AG10803 (cell line): ENCODE measurements around the gene NTN1.

Experiments used
- DNase-seq: peaks from one replicate; pipeline ENCODE4 v3.0.0; 2010; ENCODE audit warnings: low read depth
- H3K4me3 ChIP-seq: 2 replicates; pipeline ENCODE4 v1.5.1; 2011; ENCODE audit warnings: mild to moderate bottlenecking, low read length, control low read depth
- TF ChIP-seq, protein P1 (sequence below): conservative IDR thresholded peaks from 2 replicates; pipeline ENCODE4 v1.5.1; 2011; ENCODE audit warnings: mild to moderate bottlenecking, low read length, control low read depth, inconsistent platforms

Gene NTN1

DNA sequence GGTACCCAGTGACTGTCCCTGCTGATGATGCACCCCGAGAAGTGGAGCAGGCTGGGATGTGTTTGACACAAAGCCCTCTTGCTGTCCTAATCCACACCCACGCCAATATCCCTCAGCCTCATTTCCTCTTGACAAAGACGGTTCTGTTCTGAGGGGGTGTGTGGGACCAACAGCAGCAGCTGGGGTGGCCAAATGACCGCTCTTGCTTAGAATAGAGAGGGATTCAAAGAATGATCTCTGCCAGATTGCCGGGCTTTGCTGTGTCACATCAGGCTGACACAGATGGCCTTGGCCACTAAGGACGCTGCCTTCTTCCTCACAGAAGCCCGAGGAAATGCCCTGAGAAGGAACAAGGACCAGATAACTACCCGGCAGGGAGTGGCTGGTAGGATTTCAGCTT lies 250.7 kb downstream of the NTN1 start:
- TF ChIP-seq, protein P1, sequence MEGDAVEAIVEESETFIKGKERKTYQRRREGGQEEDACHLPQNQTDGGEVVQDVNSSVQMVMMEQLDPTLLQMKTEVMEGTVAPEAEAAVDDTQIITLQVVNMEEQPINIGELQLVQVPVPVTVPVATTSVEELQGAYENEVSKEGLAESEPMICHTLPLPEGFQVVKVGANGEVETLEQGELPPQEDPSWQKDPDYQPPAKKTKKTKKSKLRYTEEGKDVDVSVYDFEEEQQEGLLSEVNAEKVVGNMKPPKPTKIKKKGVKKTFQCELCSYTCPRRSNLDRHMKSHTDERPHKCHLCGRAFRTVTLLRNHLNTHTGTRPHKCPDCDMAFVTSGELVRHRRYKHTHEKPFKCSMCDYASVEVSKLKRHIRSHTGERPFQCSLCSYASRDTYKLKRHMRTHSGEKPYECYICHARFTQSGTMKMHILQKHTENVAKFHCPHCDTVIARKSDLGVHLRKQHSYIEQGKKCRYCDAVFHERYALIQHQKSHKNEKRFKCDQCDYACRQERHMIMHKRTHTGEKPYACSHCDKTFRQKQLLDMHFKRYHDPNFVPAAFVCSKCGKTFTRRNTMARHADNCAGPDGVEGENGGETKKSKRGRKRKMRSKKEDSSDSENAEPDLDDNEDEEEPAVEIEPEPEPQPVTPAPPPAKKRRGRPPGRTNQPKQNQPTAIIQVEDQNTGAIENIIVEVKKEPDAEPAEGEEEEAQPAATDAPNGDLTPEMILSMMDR = no peak
- H3K4me3 ChIP-seq = peak overlapping the region; percentile 52
- DNase-seq = no peak

DNA sequence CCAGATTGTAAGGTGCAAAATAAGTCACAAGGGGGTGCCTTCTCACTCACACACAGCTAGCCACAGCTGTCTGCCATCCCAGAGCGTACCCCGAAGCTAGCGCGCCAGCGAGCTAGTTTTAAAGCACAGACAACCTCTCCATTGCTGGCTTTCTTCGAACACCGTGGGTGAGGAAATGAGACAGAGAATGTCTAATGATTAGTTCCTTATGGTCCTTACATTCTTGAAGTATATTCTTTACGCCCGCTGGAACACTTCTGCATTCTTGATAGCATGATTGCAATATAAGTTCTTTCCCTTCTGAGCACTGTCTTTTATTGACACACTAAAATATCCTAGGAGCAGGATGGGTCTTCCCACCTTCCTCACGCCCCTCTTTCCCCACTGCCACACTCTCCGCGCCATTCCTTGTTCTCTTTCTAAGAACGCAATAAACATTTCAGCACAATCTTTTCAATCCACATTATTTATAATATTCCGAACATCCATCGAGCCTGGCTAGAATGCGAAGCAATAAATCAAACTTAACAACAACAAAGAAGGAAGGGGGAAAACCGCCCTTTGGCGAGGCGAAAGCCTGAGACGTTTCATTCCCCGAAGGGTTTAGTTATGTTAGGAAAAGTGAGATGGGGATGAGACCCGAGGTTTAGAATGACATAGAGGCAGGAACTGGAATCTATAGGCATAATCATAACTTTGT lies 251.3 kb downstream of the NTN1 start:
- peak; percentile 88 for DNase-seq
- TF ChIP-seq, protein P1 = no peak
- peak overlapping the region; percentile 52 for H3K4me3 ChIP-seq

DNA sequence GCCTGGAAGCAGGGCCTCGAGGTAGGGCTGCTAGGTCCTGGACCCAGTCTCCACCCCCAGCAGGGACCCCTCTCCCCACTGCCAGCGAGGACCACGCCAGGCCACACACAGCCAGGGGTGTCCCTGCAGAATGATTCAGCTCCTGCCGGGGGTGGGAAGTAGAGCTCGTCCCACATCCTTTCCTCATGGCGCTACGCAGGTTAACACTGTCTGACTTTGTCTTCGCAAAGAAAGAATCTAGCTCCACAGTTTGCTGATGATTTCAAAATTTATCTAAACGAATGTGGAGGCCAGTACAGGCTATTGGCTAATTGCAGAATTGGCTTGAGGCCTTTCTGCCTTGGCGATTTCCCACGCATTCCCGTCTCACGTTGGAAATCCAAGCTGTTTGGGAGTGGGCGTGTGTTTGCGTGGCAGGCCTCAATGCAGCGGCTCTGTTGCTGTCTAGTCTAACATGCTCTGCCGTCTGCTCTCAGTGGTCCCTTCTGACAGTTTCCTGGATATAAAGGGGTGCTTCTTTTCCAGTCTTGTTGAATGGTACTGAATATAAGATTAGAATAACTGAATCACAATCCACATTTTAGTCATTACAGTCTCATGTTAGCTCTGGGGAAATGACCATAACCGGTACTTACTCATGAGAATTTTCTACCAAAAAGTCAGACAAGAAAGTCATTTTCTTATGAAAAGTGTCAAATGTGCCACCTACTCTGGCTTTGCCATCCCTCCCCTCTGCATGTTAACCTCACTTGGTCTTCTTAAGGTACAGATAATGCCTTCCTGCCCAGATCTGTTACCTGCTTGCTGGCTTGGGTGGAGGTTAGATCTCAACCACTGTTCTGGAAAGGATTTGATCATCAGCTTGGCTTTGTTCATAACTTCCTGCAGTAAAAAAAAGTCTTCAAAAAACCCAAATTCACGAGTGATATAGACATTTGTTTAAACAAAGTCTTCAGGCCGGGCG lies 252.4 kb downstream of the NTN1 start:
- peak; percentile 84 for DNase-seq
- TF ChIP-seq, protein P1 = no peak
- peak overlapping the region; percentile 52 for H3K4me3 ChIP-seq

DNA sequence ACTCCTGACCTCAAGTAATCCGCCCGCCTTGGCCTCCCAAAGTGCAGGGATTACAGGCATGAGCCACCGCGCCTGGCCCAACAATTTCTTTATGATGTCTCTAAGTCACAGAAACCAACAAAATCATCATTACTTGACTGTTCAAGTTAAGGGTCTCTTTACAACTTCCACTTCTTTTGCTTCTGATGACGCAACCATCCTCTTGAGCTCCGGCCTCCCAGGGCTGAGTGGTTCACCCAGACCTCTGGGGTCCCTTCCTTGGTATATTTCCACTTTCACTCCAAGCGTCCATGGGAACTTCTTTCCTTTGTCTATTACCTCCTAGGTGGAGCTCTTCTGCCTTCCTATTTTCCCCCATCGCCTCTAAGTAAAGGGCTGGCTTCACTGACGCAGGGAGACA lies 253.7 kb downstream of the NTN1 start:
- DNase-seq = no peak
- H3K4me3 ChIP-seq = no peak overlapping the region
- TF ChIP-seq, protein P1 = no peak

DNA sequence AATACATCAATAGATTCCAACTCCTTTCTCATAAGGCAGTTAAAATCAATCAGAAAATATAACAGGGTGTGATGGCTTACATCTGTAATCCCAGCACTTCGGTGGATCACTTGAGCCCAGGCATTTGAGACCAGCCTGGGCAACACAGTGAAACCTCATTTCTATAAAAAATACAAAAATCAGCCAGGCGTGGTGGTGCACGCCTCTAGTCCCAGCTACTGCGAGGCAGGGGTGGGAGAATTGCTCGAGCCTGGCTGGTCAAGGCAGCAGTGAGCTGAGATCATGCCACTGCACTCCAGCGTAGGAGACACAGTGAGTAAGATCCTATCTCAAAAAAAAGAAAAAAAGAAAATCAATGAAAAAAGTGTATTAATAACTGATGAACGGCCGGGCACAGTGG lies 258.6 kb downstream of the NTN1 start:
- no peak for DNase-seq
- TF ChIP-seq, protein P1 = no peak
- no peak overlapping the region for H3K4me3 ChIP-seq

DNA sequence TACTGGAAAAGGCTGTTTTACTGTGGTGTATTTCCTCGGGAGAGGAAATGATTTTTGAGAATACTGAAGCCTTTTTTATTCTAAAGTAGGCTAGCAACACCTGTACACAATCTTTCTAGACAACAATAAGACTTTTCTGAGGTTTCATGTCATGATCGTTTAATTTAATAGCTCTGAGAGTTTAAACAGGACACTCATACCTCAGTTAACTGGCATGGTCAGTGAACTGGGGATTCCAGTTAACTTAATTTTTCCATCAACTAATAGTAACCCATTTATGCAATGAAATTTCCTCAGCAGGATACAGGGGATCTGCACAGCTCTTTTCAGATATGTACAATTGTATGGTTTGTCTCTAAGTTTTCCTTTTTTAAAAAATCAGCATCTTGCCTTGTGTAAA lies 262.6 kb downstream of the NTN1 start:
- no peak overlapping the region for H3K4me3 ChIP-seq
- TF ChIP-seq, protein P1 = no peak
- DNase-seq = no peak

DNA sequence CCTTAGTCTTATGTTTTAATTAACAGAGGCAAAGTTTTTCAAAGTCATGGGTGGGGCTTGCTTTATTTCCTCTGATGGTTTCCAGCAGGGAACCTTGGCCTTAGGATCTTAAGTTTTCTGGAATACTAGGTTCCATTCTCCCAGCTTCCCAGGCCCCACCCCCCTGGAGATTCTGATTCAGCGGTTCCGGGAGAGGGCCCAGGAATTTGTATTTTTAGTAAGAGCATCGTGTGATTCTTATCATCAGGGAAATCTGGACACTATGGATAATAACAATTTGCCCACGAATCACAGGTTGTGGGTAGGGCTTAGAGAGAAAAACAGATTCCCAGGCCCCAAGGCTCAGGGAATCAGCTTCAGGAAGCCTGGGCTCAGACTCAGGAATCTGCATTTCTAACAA lies 263.6 kb downstream of the NTN1 start:
- peak; percentile 56 for DNase-seq
- no peak overlapping the region for H3K4me3 ChIP-seq
- TF ChIP-seq, protein P1 = no peak
